Fibroblast of lung (primary cell): ENCODE data around the gene UBA1. TPM values are rescaled to one million over a fixed set of nuclear protein-coding genes. Genes with fewer than 3 reads are reported as not detected.
A peak's percentile ranks its signal among the peaks of the same experiment; 100 is the strongest.

Experiments used
- DNase-seq, 2 donors: peaks; one replicate each; pipeline versions ENCODE4 v3.0.0 to v3.0.0-alpha.2; 2010; ENCODE audit warnings: low read depth in 2 of 2
- H2AFZ ChIP-seq: 2 replicates; pipeline ENCODE4 v1.5.1; 2012; ENCODE audit warnings: low read length, control low read depth, inconsistent platforms
- H3K27ac ChIP-seq: 2 replicates; pipeline ENCODE4 v1.5.1; 2011; ENCODE audit warnings: low read length, control low read depth; ENCODE audit not compliant: insufficient read depth
- H3K27me3 ChIP-seq: 2 replicates; pipeline ENCODE4 v1.5.1; 2011; ENCODE audit warnings: mild to moderate bottlenecking, low read length; ENCODE audit not compliant: control insufficient read depth, insufficient read depth
- H3K36me3 ChIP-seq: 2 replicates; pipeline ENCODE4 v1.5.1; 2011; ENCODE audit warnings: low read length; ENCODE audit not compliant: control insufficient read depth, insufficient read depth
- H3K4me1 ChIP-seq: 2 replicates; pipeline ENCODE4 v1.5.1; 2011; ENCODE audit warnings: low read length; ENCODE audit not compliant: control insufficient read depth, insufficient read depth; ENCODE audit errors: extremely low read depth
- H3K4me2 ChIP-seq: 2 replicates; pipeline ENCODE4 v1.5.1; 2011; ENCODE audit warnings: low read length, control low read depth; ENCODE audit not compliant: insufficient read depth; ENCODE audit errors: extremely low read depth
- H3K4me3 ChIP-seq, 4 experiments: fragments of 200-600 bp in 1 of 4; sonication (generic) in 1 of 4; replicated peaks in 1 of 4; 2 replicates each; pipeline ENCODE4 v1.5.1; 2011 to 2016; ENCODE audit warnings: low read length in 4 of 4, low read depth in 3 of 4, mild to moderate bottlenecking in 3 of 4, control low read depth in 2 of 4, inconsistent platforms in 1 of 4, mixed read lengths in 1 of 4; ENCODE audit not compliant: insufficient read depth in 1 of 4; ENCODE audit errors: control extremely low read depth in 1 of 4
- H3K79me2 ChIP-seq: 2 replicates; pipeline ENCODE4 v1.5.1; 2012; ENCODE audit warnings: mild to moderate bottlenecking, low read length, inconsistent platforms; ENCODE audit not compliant: control insufficient read depth, insufficient read depth
- H3K9ac ChIP-seq: 2 replicates; pipeline ENCODE4 v1.5.1; 2011; ENCODE audit warnings: mild to moderate bottlenecking, low read length, control low read depth; ENCODE audit not compliant: insufficient read depth
- H3K9me3 ChIP-seq: 2 replicates; pipeline ENCODE4 v1.5.1; 2012; ENCODE audit warnings: low read depth, low read length; ENCODE audit not compliant: control insufficient read depth, insufficient read depth
- H4K20me1 ChIP-seq: 2 replicates; pipeline ENCODE4 v1.5.1; 2011; ENCODE audit warnings: low read length; ENCODE audit not compliant: control insufficient read depth, insufficient read depth; ENCODE audit errors: extremely low read depth
- CTCF ChIP-seq, 2 donors: IDR thresholded peaks in 1 of 2; conservative IDR thresholded peaks in 1 of 2; 1 replicate in 1 of 2; 2 replicates in 1 of 2; pipeline ENCODE4 v1.5.1; 2011 to 2012; ENCODE audit warnings: low read length in 2 of 2, control low read depth in 1 of 2, inconsistent platforms in 1 of 2, low read depth in 1 of 2, mild to moderate bottlenecking in 1 of 2
- EZH2 ChIP-seq: IDR thresholded peaks from 2 replicates; pipeline ENCODE4 v1.5.1; 2012; ENCODE audit warnings: low read length, control low read depth, mild to moderate bottlenecking; ENCODE audit errors: missing control alignments
- polyA plus RNA-seq, 2 donors: library from polyadenylated mRNA; depleted of rRNA in 1 of 2; stranded (reverse) in 1 of 2; unstranded in 1 of 2; fragments of >200 nt; gene quantifications; 2 replicates each; pipeline ENCODE4 v1.2.1, GENCODE V29; 2011 to 2012; ENCODE audit warnings: missing spikeins in 1 of 2
- total RNA-seq: library from RNA; depleted of rRNA; stranded (reverse); fragments of >200 nt; gene quantifications from 2 replicates; pipeline ENCODE4 v1.2.1, GENCODE V29; 2014

UBA1 gene
- total and polyA plus RNA-seq, 2 donors (not counting 1 experiment from before 2014, with no cell fraction given): 135 to 158 TPM

- H3K27me3 ChIP-seq: no peaks in the 10 kb centered on the region
- no peak overlapping the region for H3K27ac ChIP-seq
- H3K9me3 ChIP-seq: no peaks in the 10 kb centered on the region
- TF ChIP-seq EZH2 (no peak), CTCF (conservative IDR thresholded peaks at IDR 0.05 in 1 of 2, IDR thresholded peaks at IDR 0.05 in 1 of 2; ENCODE audit: low read depth in 1 of 2, low read length in 2 of 2) (no peak)
- H3K4me3 ChIP-seq: peak overlapping the region in 1 of 4 experiments; percentile 25
- peaks cover 38% of the 10 kb centered on the region for H3K36me3 ChIP-seq
- H4K20me1 ChIP-seq: no peaks in the 10 kb centered on the region
- peak overlapping the region; percentile 68 for H3K4me2 ChIP-seq
- H3K4me1 ChIP-seq: peaks cover 15% of the 10 kb centered on the region
- DNase-seq: no peak
- no peak overlapping the region for H2AFZ ChIP-seq
- H3K79me2 ChIP-seq: peaks cover 67% of the 10 kb centered on the region
- H3K9ac ChIP-seq: no peak overlapping the region
These were observed 5.1 kb downstream of the UBA1 start for GRCh38 chrX:47198687-47199080.

- H3K9ac ChIP-seq: no peak overlapping the region
- H3K27me3 ChIP-seq: no peaks in the 10 kb centered on the region
- H4K20me1 ChIP-seq: no peaks in the 10 kb centered on the region
- peaks cover 61% of the 10 kb centered on the region for H3K79me2 ChIP-seq
- no peak overlapping the region for H2AFZ ChIP-seq
- peaks cover 15% of the 10 kb centered on the region for H3K4me1 ChIP-seq
- H3K4me2 ChIP-seq: no peak overlapping the region
- no peaks in the 10 kb centered on the region for H3K9me3 ChIP-seq
- H3K27ac ChIP-seq: no peak overlapping the region
- DNase-seq: no peak
- H3K36me3 ChIP-seq: peaks cover 38% of the 10 kb centered on the region
- TF ChIP-seq EZH2 (no peak), CTCF (conservative IDR thresholded peaks at IDR 0.05 in 1 of 2, IDR thresholded peaks at IDR 0.05 in 1 of 2; ENCODE audit: low read depth in 1 of 2, low read length in 2 of 2) (no peak)
- no peak overlapping the region for H3K4me3 ChIP-seq
These were observed 5.7 kb downstream of the UBA1 start for GRCh38 chrX:47199286-47199685.

- H3K27ac ChIP-seq: peak overlapping the region; percentile 69
- H3K4me2 ChIP-seq: no peak overlapping the region
- peaks cover 41% of the 10 kb centered on the region for H3K36me3 ChIP-seq
- H3K79me2 ChIP-seq: peaks cover 50% of the 10 kb centered on the region
- H2AFZ ChIP-seq: no peak overlapping the region
- no peak overlapping the region for H3K4me3 ChIP-seq
- no peak overlapping the region for H3K9ac ChIP-seq
- H3K9me3 ChIP-seq: no peaks in the 10 kb centered on the region
- no peaks in the 10 kb centered on the region for H3K27me3 ChIP-seq
- peak; percentile 69 to 83 for DNase-seq
- TF ChIP-seq EZH2 (no peak), CTCF (conservative IDR thresholded peaks at IDR 0.05 in 1 of 2, IDR thresholded peaks at IDR 0.05 in 1 of 2; ENCODE audit: low read depth in 1 of 2, low read length in 2 of 2) (peak; percentile 28 to 30)
- peaks cover 13% of the 10 kb centered on the region for H3K4me1 ChIP-seq
- H4K20me1 ChIP-seq: no peaks in the 10 kb centered on the region
These were observed 6.9 kb downstream of the UBA1 start for GRCh38 chrX:47200385-47201150.
